ENCODE measurements around the gene HACD2. TPM values are rescaled to one million over a fixed set of nuclear protein-coding genes. Genes with fewer than 3 reads are reported as not detected.

The HACD2 gene
- total RNA-seq, 1 donor from 2014 or later: 18.6 TPM

DNA sequence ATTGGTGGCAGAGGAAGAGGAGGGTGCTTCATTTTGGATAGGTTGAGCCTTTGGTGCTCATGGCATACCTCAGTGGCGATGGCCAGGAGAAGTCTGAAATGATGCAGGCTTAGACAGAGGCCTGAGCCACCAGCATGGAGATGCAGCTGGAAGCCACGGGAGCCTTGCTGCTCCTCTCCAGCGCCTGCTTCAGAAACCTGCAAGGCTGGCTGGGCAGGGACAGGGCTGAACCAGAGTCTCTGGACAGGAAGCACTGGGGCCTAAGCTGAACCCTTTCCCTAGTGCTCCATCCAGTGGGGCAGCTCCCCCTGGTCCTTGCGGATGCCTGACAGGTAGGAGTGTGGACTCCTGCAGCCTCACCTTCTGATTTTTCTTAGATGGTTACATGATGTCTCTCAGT, 99.3 kb downstream of the HACD2 start:
- no peak for DNase-seq (ENCODE audit: low read depth, low spot score)

DNA sequence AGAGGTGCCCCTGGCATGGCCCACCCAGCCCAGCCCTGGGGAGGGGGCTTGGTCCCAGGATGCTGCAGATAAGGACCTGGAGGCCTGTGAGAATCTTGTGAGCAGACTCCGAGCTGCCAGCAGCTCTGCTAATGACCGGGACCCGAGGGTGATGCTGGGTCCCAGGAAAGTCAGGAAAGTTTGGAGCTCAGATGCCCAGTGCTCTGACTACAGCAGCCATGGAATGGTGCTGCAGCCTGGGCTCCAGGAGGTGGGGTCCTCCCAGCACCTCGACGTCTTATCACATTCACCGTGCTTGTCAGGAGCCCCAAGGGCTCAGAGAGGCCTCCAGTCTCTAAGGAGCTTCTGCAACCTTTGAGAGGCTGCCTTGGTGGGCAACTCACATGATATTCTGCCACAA, 101.7 kb downstream of the HACD2 start:
- no peak for DNase-seq (ENCODE audit: low read depth, low spot score)

DNA sequence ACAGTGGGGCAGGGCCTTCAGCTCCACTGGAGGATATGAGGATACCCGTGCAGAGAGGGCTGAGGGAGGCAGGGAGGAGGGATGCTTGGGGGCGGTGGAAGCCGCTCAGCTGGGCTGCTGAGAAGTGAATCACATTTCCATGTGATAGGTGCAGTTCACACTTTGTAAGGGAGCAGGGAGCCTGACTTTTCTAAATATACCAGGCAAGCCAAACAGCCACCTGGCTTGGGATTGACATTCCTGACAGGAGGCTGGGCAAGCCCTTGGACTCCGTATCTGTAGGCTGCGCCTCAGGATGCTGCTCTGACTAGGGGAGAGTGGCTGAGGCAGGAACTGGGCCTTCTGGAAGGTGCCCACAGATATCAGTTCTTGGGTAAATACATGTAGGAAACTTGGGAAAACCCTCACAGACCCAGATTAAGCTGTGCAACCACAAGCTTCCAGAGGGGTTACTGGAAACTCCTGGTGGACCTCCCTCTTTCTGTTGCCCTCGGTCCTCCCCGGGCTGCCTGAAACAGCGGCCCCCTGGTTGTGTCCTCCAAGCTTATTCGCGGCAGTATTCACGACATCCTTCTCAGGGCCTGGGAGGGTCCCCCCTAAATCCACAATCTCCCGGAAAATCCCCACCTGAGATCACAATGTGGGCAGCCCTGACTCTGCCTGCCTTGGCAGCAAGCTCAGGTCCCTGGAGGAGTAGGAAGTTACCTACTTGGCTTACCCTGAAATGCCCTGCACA, 103.0 kb downstream of the HACD2 start:
- no peak for DNase-seq (ENCODE audit: low read depth, low spot score)

DNA sequence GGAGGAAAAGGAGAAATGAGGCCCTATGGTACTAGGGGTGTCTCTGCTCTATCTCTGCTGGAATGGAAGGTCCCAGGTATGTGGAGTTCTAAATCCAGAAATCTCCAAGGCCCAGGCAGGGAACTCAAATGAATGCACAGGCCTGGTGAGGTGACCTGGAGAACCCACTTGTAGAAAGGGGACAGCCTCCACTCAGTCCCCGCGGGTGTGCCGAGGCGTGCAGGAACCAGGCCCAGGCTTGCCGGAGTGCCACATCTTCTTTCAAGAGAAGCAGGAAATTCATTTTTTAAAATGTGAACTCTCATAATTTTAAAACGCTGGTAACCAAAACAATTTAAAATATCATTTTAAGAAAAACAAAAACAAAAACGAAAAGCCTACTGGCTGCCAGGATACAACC, 103.8 kb downstream of the HACD2 start:
- no peak for DNase-seq (ENCODE audit: low read depth, low spot score)

DNA sequence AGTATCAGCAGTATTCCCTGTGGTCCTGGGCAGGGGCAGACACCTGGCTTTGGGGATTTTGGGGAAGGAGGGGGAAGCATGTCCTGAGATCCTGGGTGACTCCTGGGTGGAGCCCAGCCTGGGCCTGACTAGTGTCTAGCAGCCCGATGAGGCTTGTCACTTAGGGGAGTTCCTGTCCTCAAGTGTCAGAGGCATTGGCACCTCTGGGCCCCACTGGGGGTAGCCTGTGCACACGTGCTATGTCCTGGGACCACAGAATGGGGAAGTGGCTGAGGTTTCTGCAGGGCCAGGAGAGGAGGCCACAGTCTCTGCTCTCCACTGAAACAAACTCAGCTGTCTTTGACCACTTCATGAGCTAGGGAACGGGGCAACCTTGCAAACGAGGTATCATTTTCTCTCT, 104.4 kb downstream of the HACD2 start:
- DNase-seq (ENCODE audit: low read depth, low spot score): no peak

DNA sequence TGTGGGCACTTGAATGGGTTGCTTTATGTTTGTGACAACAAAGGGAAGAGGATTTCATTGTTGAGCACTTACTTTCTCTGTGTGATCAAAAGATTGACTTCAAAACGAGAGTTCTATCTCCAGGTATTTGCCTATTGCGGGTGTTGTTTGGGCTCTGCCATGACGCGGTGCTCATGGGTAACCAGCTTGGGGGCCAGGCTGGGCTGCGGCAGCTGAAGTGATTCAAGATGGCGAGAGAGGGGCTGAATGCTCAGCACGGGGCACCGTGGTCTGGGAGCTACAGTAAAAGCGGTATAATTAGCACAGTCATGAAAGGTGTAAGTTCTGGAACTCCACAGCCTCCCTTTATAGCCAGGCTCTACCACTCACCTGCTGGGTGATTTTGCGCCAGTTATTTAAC, 105.0 kb downstream of the HACD2 start:
- DNase-seq (ENCODE audit: low read depth, low spot score): no peak

DNA sequence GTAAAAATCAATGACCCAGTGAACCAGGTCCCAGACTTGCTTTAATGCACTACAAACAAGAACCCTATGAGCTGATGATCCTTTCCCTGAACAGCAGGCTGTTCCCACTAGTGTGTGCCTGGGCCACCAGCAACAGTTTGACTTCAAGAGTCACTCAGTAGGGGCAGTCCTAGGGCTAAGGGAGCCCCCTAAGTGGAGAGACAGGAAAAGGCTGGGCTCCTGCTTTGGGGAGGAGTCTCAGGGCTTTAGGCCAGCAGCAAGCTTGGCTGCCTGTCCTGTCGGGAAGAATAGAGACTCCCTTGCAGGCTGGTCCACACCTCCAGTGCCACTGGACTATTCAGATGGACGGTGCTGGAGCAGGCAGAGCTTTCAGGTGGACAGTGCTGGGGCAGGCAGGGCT, 106.5 kb downstream of the HACD2 start:
- DNase-seq (ENCODE audit: low read depth, low spot score): no peak

DNA sequence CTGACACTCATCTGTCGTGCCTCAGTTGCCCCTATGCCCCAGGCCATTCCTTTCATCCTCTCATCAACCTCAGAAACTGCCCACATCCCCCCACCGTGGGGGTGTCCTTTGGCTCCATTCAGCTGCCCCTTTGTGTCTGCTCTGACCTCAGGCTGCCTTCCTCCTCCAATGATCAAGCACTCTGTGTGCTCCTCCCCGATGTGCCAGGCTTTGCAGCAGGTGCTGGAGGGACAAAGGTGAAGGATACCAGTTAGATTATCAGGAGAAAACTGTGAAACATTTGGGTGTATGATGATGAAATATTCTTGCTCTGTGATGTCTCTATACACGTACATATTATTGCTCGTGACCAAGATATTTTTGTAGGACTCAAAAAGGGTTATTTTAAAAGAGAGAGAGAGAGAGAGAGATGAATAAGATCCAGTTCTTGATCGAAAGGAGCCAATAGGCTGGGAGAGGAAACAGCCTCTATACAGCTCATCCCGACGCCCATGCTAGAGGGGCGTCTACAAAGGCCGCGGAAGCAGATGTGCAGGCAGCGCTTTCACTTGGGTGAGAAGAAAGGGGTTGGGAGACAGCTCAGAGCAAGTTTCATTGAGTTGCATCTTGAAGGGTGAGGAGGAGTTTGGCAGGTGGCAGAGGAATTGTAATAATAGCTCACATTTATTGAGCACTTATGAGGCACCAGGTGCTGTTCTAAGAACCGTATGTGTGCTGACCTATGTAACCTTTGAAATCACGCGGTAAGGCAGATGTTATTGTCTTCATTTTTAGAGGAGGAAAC, 107.7 kb downstream of the HACD2 start:
- DNase-seq (ENCODE audit: low read depth, low spot score): no peak

DNA sequence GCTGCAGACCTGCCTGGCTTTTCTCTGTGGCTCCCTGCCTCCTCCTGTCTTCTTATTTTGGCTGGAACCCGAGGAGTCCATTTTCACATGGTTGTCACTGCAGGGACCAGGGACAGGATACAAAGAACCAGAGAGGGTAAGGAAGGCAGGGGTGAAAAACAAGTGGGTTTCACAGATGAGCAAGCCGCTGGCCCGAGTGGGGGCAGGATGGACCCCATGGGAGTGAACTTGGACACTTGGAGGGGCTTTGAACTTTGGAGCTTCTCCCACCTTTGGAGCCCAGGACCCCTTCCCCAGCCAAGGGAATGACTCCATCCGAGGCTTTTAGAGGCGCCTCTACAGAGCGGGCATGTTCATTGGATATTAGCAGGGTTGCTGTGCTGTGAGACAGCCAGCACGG, 109.1 kb downstream of the HACD2 start:
- DNase-seq (ENCODE audit: low read depth, low spot score): no peak

DNA sequence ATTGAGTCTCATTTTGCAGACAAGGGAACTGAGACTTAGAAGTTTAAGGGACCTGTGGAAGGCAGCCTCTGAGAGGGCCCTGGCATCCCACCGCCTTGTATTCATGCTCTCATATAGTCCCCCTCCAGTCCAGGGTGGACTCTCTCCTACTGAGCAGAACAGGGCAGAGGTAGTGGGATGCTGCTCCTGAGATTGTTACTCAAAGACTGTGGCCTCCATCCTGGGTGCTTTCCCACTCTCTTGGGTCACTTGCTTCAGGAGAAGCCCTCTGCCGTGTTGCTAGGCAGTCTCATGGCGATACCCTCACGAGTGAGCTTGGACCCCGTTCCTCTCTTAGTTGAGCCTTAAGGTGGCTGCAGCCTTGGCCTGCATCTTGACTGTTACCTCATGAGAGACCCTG, 113.7 kb downstream of the HACD2 start:
- no peak for DNase-seq (ENCODE audit: low read depth, low spot score)

DNA sequence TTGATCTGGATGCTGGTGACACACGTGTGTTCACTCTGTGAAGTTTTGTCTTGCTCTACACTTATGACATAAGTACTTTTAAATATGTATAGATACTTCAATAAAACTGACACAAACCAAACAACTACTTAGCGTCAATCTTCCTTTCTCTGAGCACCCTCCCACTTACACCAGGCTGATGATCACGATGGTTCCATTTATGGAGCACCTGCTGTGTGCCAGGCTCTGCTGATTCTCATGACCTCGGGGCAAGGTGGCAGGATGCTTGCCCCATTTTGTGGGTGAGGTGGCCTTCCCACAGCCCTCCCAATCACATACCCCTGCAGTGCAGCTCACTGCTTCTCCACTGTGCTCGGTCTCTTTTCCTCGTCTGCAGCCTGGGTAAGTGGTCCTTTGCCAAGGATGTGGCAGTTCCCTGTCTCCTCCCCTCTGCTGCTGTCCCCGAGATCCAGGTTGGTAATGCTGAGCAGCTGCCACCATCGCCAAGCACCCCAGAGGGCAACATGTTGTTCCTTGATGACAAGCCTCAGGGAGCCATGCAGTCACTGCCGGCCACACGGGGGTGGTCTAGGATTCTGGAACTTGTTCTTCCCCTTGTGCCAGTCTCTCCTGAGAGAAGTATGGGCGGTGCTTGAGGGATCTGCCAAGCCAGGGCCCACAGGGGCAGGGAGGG, 115.4 kb downstream of the HACD2 start:
- no peak for DNase-seq (ENCODE audit: low read depth, low spot score)

DNA sequence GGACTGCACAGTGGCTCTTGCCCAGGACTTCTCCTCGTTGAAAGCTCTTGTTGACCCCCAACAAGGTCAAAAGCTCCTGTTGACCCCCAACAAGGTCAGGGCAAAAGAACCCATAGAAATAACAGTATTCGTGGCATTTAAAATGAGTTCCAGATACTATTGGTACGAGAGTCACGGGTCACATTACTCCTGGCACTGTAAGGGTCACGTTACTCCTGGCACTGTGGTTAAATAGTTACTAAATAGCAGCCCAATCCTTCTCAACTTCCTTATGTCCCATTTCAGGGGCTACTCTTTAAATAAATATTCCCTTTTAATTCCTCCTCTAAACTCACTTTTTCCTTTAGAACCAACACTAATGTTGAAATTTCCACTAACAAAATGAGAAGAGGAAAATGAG, 117.8 kb downstream of the HACD2 start:
- no peak for DNase-seq (ENCODE audit: low read depth, low spot score)

DNA sequence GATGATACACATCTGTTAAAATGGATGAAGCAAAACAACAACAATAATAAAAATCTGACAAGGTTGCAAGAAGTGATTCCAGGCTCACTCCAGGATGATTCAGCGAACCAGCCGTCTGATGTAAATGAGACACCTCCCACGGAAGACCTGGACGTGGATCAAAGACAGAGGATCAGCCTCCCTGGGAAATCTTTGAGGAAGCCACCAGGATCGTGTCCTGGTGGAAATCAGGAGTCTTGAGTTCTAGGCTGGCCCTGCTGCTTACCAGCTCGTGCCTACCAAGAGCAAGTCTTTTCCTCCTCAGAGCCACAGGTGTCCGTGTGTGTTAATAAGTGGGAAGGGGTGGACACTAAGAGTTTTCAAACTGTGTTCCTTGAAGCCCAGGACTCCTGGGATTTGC, 120.6 kb downstream of the HACD2 start:
- no peak for DNase-seq (ENCODE audit: low read depth, low spot score)

DNA sequence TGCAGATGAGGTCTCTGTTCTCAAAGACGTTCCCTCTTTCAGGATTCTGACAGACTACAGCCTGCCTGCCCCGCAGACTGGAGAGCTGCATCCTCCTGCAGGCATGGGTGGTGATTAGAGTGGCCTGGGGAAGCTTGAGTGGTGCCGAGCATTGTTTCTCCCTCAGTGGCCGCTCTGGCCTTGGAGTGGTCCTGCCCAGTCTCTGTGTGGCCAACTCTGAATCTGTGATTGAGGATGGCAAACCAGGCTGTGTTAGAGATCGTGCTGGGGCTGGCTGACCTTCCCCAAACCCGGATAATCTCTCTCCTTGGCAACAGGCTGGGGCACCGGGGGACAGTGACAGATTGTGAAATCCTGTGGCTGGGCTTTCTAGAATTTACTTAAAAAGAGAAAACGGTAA, 125.0 kb downstream of the HACD2 start:
- DNase-seq (ENCODE audit: low read depth, low spot score): no peak

DNA sequence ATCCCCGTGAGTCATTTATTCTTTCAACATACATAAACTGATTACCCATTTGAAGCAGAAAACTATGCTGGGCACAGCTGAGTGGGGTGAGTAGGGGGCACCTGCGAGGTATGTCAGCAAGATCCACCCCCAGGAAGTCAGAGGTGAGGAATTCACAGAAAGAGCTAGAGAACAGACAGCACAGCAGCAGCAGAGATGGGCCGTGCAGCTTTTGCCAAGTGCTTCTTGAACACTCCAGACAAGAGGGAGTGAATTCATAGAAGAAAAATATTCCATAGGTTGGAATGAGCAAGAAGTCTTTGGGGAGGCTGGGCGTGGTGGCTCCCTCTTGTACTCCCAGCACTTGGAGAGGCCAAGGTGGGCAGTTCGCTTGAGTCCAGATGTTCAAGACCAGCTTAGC, 126.6 kb downstream of the HACD2 start:
- no peak for DNase-seq (ENCODE audit: low read depth, low spot score)

DNA sequence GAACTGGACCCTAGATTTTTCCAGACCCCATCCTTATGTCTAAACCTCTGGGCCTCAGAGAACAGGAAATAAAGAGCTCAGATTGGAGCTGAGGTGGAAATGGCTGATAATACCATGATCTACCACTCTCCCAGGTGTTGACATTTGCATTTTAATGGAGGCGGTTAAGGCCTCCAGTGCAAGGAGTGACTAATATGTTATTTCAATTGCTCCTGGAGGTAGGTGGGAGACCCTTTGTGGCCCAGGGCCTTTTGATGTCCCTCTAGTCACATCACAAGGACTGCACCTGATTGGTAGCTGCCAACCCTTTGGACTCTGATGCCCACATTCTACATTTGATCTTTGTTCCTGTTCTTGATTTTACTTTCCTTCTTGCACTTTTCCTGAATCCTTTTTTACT, 127.0 kb downstream of the HACD2 start:
- no peak for DNase-seq (ENCODE audit: low read depth, low spot score)

DNA sequence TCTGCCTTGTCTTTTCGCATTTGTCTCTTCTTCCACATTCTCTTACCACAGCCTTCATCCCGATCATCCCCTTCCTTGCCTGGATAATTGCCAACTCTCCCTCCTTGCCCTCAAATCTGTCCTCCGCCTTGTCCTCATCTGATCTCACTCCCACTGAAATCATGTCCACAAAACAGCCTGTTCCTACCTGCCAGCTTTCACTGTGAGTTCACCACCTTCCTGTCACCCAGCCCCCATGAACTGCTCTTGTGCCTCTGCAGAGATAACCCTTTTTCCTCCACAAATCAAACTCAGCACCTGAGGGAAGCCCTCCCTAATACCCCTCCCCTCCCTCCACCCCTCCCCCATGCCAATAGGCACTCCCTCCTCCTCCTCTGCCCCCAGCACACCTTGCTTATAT, 131.2 kb downstream of the HACD2 start:
- no peak for DNase-seq (ENCODE audit: low read depth, low spot score)

DNA sequence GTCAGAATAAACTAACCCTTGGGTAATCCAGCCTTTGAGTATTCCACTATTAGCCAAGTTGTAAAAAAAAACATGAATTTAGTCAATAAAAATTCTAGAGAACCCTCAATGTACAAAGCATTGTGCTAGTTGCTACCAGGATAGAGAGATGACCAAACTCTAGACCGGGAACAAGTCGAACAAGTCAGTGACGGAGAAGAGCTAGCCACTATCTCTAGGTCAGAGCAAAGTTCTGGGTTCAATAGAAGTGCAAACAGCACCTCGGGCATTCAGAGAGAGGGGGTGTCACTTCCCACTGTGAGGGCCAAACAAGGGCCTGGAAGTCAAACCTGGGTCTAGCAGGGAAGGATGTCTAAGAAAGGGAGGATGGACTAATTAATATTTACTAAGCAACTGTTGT, 133.7 kb downstream of the HACD2 start:
- no peak for DNase-seq (ENCODE audit: low read depth, low spot score)

DNA sequence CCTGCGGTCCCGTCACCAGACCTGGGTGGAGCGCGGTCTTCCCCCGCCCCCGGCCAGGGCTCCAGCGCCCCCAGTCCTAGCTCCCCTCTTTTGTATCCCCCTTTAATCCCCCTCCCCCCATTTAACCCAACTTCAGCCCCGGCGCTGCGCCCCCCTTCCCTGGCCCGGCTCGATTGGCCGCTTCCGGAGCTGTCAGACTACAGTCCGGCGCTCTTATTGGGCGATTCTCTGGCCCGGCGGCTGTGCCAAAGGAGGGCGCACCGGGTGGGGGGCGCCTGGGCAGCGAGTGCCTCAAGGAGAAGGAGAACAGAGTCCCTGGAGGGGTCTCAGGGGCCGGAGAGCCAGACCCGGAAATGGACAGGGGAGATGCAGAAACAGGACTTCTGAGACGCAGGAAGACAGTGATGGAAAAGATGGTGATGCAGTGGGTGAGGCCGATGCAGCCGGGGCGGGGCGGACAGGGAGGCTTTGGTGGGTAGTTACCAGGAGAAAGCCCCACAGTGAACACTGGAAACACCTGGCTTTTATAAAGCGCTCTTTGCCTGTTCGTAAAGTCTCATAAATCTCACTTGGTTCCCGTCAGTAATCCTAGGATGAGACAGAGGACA, 134.8 kb downstream of the HACD2 start:
- no peak for DNase-seq (ENCODE audit: low read depth, low spot score)

DNA sequence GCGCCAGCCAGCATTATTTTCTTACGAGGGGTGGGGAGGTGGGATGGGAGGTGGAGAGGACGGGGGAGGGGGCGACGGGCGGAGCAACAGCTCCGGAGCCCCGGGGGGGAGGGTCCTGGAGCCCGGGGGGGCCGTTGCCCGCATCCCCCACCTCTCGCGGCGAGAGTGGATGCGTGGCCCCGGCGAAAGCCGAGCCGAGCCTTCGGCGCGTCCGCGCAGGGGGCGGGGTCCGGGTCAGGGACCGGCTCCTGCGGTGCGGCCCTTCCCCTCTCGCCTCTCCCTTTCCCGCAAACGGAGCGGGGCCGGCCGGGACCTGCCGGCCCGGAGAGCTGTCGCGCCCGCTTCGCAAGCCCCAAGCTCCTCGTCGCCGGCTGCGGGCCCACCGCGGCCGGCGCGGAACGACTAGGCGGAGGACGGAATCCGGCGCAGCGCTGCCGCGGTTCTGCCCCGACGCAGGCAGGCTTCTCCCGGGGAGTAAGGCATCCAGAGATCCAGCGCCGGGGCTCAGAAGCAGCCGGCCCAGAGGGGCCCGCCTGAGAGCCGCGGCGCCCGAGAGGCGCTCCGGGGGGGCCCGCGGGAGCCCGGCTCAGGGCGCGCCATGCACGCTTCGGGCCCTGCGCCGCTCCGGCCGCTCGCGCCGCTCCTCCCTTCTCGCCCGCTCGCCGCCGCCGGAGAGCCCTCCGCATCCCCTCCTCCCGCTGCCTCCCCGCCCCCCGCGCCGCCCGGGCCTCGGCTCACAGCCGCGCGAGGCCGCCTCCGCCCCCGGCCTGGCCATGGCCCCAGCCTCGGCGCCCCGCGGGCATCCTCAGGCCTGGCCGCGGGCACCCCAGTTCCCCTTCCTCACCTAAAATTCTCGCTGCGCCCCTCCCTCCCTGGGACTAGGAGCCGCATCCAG, 135.5 kb downstream of the HACD2 start:
- no peak for DNase-seq (ENCODE audit: low read depth, low spot score)

DNA sequence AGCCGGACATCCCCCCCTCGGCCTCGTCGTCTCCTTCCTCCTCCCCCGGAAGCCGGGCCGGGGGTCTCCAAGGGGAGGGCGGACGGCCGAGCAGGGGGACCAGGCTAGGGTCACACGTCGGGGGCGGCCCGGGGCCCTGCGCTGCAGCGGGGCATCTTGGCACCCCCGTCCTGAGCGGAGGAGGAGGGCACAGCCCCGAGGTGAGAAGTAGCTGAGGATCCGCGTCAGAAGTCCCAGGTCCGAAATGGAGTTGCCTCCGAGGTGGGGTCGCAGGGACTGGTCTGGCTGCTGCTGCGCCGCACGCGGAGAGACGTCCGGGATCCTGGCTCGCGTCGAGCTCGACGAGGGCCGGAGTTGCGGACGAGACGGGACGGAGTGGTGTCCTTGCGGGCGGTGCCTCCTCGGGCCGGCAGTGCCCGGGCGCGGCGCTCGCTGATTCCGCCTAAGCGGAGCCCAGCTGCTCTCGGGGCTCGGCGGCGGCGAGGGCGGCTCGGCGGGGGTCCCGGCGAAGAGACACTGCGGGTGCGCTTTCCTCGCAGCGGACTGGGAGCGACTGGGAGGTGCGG, 136.2 kb downstream of the HACD2 start, which contains the start of gene ADCY5:
ADCY5 (minus strand) TSS at position 555 of the 566 bp plus-strand sequence; CDS start at position 10, 545 bp downstream.
- DNase-seq (ENCODE audit: low read depth, low spot score): no peak
